Mesenchymal stem cell (in vitro differentiated cells and primary cell): ENCODE measurements around the gene GNG7.
"Not testable (repeated sequence)": the region's sequence is repeated elsewhere in the genome, so short reads cannot be mapped to it uniquely, and the experiment has no call there.

ENCODE experiments used
- DNase-seq: peaks from one replicate; pipeline ENCODE4 v3.0.0-alpha.2; 2013
- H2AFZ ChIP-seq: one replicate; pipeline ENCODE4 v1.6.1; 2013; ENCODE audit warnings: low read depth, mild to moderate bottlenecking, control low read depth, inconsistent platforms, low read length, moderate library complexity
- H2AK5ac ChIP-seq: 2 replicates; pipeline ENCODE4 v1.6.1; 2013; ENCODE audit warnings: low read length, moderate library complexity, mild to moderate bottlenecking, inconsistent platforms; ENCODE audit not compliant: severe bottlenecking
- H2BK120ac ChIP-seq: one replicate; pipeline ENCODE4 v1.6.1; 2013; ENCODE audit warnings: low read depth, mild to moderate bottlenecking, inconsistent platforms, low read length, moderate library complexity
- H2BK12ac ChIP-seq, 2 experiments: one replicate each; pipeline ENCODE4 v1.6.1; 2013; ENCODE audit warnings: inconsistent platforms in 2 of 2, low read length in 2 of 2, mild to moderate bottlenecking in 2 of 2, moderate library complexity in 2 of 2, control low read depth in 1 of 2
- H2BK15ac ChIP-seq: one replicate; pipeline ENCODE4 v1.6.1; 2013; ENCODE audit warnings: mild to moderate bottlenecking, low read depth, inconsistent platforms; ENCODE audit not compliant: poor library complexity, severe bottlenecking
- H2BK5ac ChIP-seq: 2 replicates; pipeline ENCODE4 v1.6.1; 2013; ENCODE audit warnings: low read depth, mild to moderate bottlenecking, low read length, control low read depth, inconsistent platforms; ENCODE audit not compliant: poor library complexity, severe bottlenecking
- H3K14ac ChIP-seq, 2 experiments: one replicate each; pipeline ENCODE4 v1.6.1; 2013; ENCODE audit warnings: inconsistent platforms in 2 of 2, low read length in 2 of 2, control low read depth in 1 of 2, mild to moderate bottlenecking in 1 of 2, moderate library complexity in 1 of 2
- H3K18ac ChIP-seq, 2 experiments: one replicate each; pipeline ENCODE4 v1.6.1; 2013; ENCODE audit warnings: inconsistent platforms in 2 of 2, low read length in 2 of 2, control low read depth in 1 of 2, low read depth in 1 of 2, mild to moderate bottlenecking in 1 of 2
- H3K23ac ChIP-seq, 2 experiments: one replicate each; pipeline ENCODE4 v1.6.1; 2013; ENCODE audit warnings: inconsistent platforms in 2 of 2, low read length in 2 of 2, mild to moderate bottlenecking in 2 of 2, moderate library complexity in 2 of 2, control low read depth in 1 of 2
- H3K27ac ChIP-seq: 2 replicates; pipeline ENCODE4 v1.5.1; 2013; ENCODE audit warnings: mild to moderate bottlenecking, moderate library complexity, low read length, control low read depth, inconsistent platforms; ENCODE audit not compliant: poor library complexity, severe bottlenecking
- H3K27me3 ChIP-seq, 2 experiments: 2 replicates each; pipeline versions ENCODE4 v1.6.1 to v1.7.0; 2013; ENCODE audit warnings: low read length in 2 of 2, mild to moderate bottlenecking in 2 of 2, moderate library complexity in 2 of 2, control low read depth in 1 of 2, inconsistent platforms in 1 of 2; ENCODE audit not compliant: control insufficient read depth in 1 of 2, insufficient read depth in 1 of 2
- H3K36me3 ChIP-seq, 2 experiments: 2 replicates each; pipeline versions ENCODE4 v1.6.1 to v1.7.0; 2013; ENCODE audit warnings: low read length in 2 of 2, control low read depth in 1 of 2, inconsistent platforms in 1 of 2, low read depth in 1 of 2, mild to moderate bottlenecking in 1 of 2; ENCODE audit not compliant: insufficient read depth in 2 of 2, control insufficient read depth in 1 of 2
- H3K4ac ChIP-seq, 2 experiments: one replicate each; pipeline ENCODE4 v1.6.1; 2013; ENCODE audit warnings: inconsistent platforms in 2 of 2, low read length in 2 of 2, mild to moderate bottlenecking in 2 of 2, moderate library complexity in 2 of 2, control low read depth in 1 of 2, low read depth in 1 of 2
- H3K4me1 ChIP-seq: 2 replicates; pipeline ENCODE4 v1.6.1; 2013; ENCODE audit warnings: low read depth, low read length, control low read depth; ENCODE audit not compliant: control insufficient read depth, insufficient read depth
- H3K4me2 ChIP-seq: 2 replicates; pipeline ENCODE4 v1.6.1; 2013; ENCODE audit warnings: low read length, mild to moderate bottlenecking, inconsistent platforms; ENCODE audit not compliant: poor library complexity, severe bottlenecking
- H3K4me3 ChIP-seq, 2 experiments: 2 replicates each; pipeline versions ENCODE4 v1.5.1 to v1.7.0; 2013; ENCODE audit warnings: low read length in 2 of 2, mild to moderate bottlenecking in 2 of 2, control low read depth in 1 of 2, low read depth in 1 of 2; ENCODE audit not compliant: insufficient read depth in 1 of 2
- H3K79me1 ChIP-seq: replicated peaks from 2 replicates; pipeline ENCODE4 v1.6.1; 2013; ENCODE audit warnings: mild to moderate bottlenecking, control low read depth, low read length, inconsistent platforms; ENCODE audit not compliant: poor library complexity, severe bottlenecking
- H3K9ac ChIP-seq: 2 replicates; pipeline ENCODE4 v1.7.0; 2013; ENCODE audit warnings: mild to moderate bottlenecking, low read length, moderate library complexity
- H3K9me3 ChIP-seq: 2 replicates; pipeline ENCODE4 v1.7.0; 2013; ENCODE audit warnings: mild to moderate bottlenecking, low read length; ENCODE audit not compliant: control insufficient read depth
- H4K8ac ChIP-seq: one replicate; pipeline ENCODE4 v1.6.1; 2013; ENCODE audit warnings: inconsistent platforms, mild to moderate bottlenecking, low read length, moderate library complexity
- H4K91ac ChIP-seq: one replicate; pipeline ENCODE4 v1.6.1; 2013; ENCODE audit warnings: mild to moderate bottlenecking, low read length, inconsistent platforms
- WGBS: methylation state at CpG from one replicate; pipeline ENCODE4 v1.1.7; 2013; ENCODE audit warnings: mixed read lengths; 5-methylcytosine and 5-hydroxymethylcytosine counted together

GNG7 gene

GRCh38 chr19:2463694-2464093 lies 238.8 kb downstream of the GNG7 start:
- H2AFZ ChIP-seq, H2BK12ac ChIP-seq, H3K4me2 ChIP-seq, H3K14ac ChIP-seq, H3K23ac ChIP-seq, H2BK5ac ChIP-seq, H3K27ac ChIP-seq, H3K4ac ChIP-seq, H4K91ac ChIP-seq, H3K36me3 ChIP-seq, H4K8ac ChIP-seq, H3K4me1 ChIP-seq, H3K27me3 ChIP-seq, H2BK15ac ChIP-seq, H3K79me1 ChIP-seq, H3K9ac ChIP-seq, H3K9me3 ChIP-seq, H2BK120ac ChIP-seq, DNase-seq, H3K18ac ChIP-seq, H3K4me3 ChIP-seq: not testable (repeated sequence)
- WGBS, result 94% methylated on average over 5 of the region's 5 CpGs
- peak overlapping the region; percentile 47 for H2AK5ac ChIP-seq

GRCh38 chr19:2462635-2463421 lies 239.7 kb downstream of the GNG7 start:
- Histone ChIP-seq H3K18ac (peak overlapping the region in 1 of 2 experiments; percentile 54), H3K14ac (no peak overlapping the region), H3K4me2 (peak overlapping the region; percentile 90), H2AFZ (no peak overlapping the region), H2BK15ac (peak overlapping the region; percentile 80), H2BK12ac (no peak overlapping the region), H2AK5ac (no peak overlapping the region), H4K91ac (peak overlapping the region; percentile 3), H3K36me3 (no peaks in the 10 kb centered on the region), H2BK120ac (peak overlapping the region; percentile 79), H3K4ac (no peak overlapping the region), H3K27ac (peak overlapping the region; percentile 25), H3K9me3 (no peaks in the 10 kb centered on the region), H3K4me3 (peak overlapping the region; percentile 51 to 86), H3K9ac (peak overlapping the region; percentile 82), H3K79me1 (peaks cover 1% of the 10 kb centered on the region), H4K8ac (no peak overlapping the region), H3K27me3 (no peaks in the 10 kb centered on the region), H3K23ac (no peak overlapping the region), H2BK5ac (no peak overlapping the region), H3K4me1 (peaks cover 7% of the 10 kb centered on the region)
- WGBS, result 5% methylated on average over 40 of the region's 46 CpGs
- peak; percentile 98 for DNase-seq

GRCh38 chr19:2461751-2462634 lies 240.5 kb downstream of the GNG7 start:
- no peaks in the 10 kb centered on the region for H3K36me3 ChIP-seq
- H2BK12ac ChIP-seq, result peak overlapping the region in 1 of 2 experiments; percentile 29
- H3K4me1 ChIP-seq, result peaks cover 10% of the 10 kb centered on the region
- H2BK15ac ChIP-seq, result no peak overlapping the region
- H3K9me3 ChIP-seq, result no peaks in the 10 kb centered on the region
- peak overlapping the region; percentile 82 for H3K9ac ChIP-seq
- WGBS, result 8% methylated on average over 62 of the region's 62 CpGs
- peak overlapping the region; percentile 61 for H2BK120ac ChIP-seq
- H4K8ac ChIP-seq, result peak overlapping the region; percentile 81
- peak overlapping the region; percentile 75 for H2AFZ ChIP-seq
- no peak overlapping the region for H3K23ac ChIP-seq
- H3K27ac ChIP-seq, result no peak overlapping the region
- peaks cover 1% of the 10 kb centered on the region for H3K79me1 ChIP-seq
- H3K4me2 ChIP-seq, result peak overlapping the region; percentile 90
- H4K91ac ChIP-seq, result peak overlapping the region; percentile 41
- H3K4me3 ChIP-seq, result peak overlapping the region; percentile 64 to 86
- peak overlapping the region; percentile 69 to 75 for H3K18ac ChIP-seq
- H3K14ac ChIP-seq, result peak overlapping the region in 1 of 2 experiments; percentile 44
- H3K4ac ChIP-seq, result peak overlapping the region; percentile 73 to 83
- no peak overlapping the region for H2AK5ac ChIP-seq
- no peaks in the 10 kb centered on the region for H3K27me3 ChIP-seq
- H2BK5ac ChIP-seq, result no peak overlapping the region
- DNase-seq, result peak; percentile 68
